Measurements from ENCODE around the gene SORCS1. TPM values are rescaled to one million over a fixed set of nuclear protein-coding genes. Genes with fewer than 3 reads are reported as not detected.
A peak's percentile ranks its signal among the peaks of the same experiment; 100 is the strongest.

The SORCS1 gene
- total and polyA plus RNA-seq, 2 of the 13 experiments (the other 11 are each of a cell fraction or from before 2014, with no cell fraction given), result not detected

GRCh38 chr10:107094824-107095522 lies 69.5 kb downstream of the SORCS1 start (continued):
- TF ChIP-seq ZNF687 (CRISPR knock-in tag; IDR thresholded peaks at IDR 0.05), result no peak
- no peak for TF ChIP-seq TRAFD1 (CRISPR knock-in tag; IDR thresholded peaks at IDR 0.05; ENCODE audit: borderline replicate concordance)
- no peak for TF ChIP-seq ATF3 (CRISPR knock-in tag; IDR thresholded peaks at IDR 0.05)
- no peak for TF ChIP-seq ZGPAT (CRISPR knock-in tag; IDR thresholded peaks at IDR 0.05)
- TF ChIP-seq HNRNPL (IDR thresholded peaks at IDR 0.05; ENCODE audit: low read depth, low read length), result no peak
- no peak for TF ChIP-seq FOXA1 (IDR thresholded peaks at IDR 0.05)
- TF ChIP-seq FOXA1 (CRISPR knock-in tag; IDR thresholded peaks at IDR 0.05), result peak; percentile 84
- peak; percentile 83 for TF ChIP-seq CEBPB (IDR thresholded peaks at IDR 0.05; ENCODE audit: borderline replicate concordance, low read depth, low read length)
- TF ChIP-seq FOXP1 (IDR thresholded peaks at IDR 0.05), result no peak
- 0 out of 2 replicates have a peak, but pooled peaks have one; percentile 12 for TF ChIP-seq FOXP1 (CRISPR knock-in tag; IDR thresholded peaks at IDR 0.05)
- peak; percentile 37 for TF ChIP-seq SKI (IDR thresholded peaks at IDR 0.05; ENCODE audit: partially characterized antibody)
- no peak for TF ChIP-seq ARID4A (CRISPR knock-in tag; IDR thresholded peaks at IDR 0.05; ENCODE audit: borderline replicate concordance)
- no peak for TF ChIP-seq SOX13 (IDR thresholded peaks at IDR 0.05)
- TF ChIP-seq SOX13 (CRISPR knock-in tag; conservative IDR thresholded peaks at IDR 0.05 in 1 of 2, IDR thresholded peaks at IDR 0.05 in 1 of 2), result 0 out of 4 replicates have a peak, but pooled peaks of 1 of the 2 experiments have one; percentile 13
- no peak for TF ChIP-seq MAFG (CRISPR knock-in tag; IDR thresholded peaks at IDR 0.05)
- no peak for TF ChIP-seq ZNF510 (CRISPR knock-in tag; IDR thresholded peaks at IDR 0.05; ENCODE audit: low read depth)
- peak; percentile 80 for TF ChIP-seq CEBPG (CRISPR knock-in tag; IDR thresholded peaks at IDR 0.05)

Data from HepG2 (cell line).